Measurements from ENCODE around the gene SCD5. TPM values are rescaled to one million over a fixed set of nuclear protein-coding genes. Genes with fewer than 3 reads are reported as not detected.

Gene SCD5
- total RNA-seq, 1 donor from 2014 or later, result 61.7 TPM

DNA sequence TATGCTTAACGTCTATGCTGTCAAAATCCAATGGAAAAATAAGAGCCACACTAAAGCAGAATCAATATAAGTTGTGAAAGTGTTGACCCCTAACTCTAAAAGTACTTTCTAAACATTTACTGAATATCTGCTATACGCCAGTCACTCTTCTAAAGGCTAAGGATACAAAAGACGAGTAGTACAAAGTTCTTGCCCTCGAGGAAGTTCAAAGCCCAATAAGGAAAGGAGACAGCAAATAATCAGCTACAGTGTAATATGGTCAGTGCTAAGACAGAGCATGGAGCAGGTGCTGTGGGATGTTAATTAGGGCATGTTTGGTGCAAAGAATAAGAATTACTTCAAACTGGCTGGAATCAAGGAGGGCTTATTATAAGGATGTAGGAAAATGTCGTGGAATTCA lies 205.2 kb downstream of the SCD5 start:
- peaks cover 5% of the 10 kb centered on the region for H3K4me1 Mint-ChIP-seq (ENCODE audit: low read depth, unreplicated experiment)
- Histone ChIP-seq H3K27ac (ENCODE audit: low read depth, low read length) (no peak overlapping the region), H3K9ac (ENCODE audit: low read length) (no peak overlapping the region), H3K79me2 (ENCODE audit: insufficient read depth, low read length) (no peaks in the 10 kb centered on the region), H4K20me1 (ENCODE audit: insufficient read depth, low read length) (no peaks in the 10 kb centered on the region), H3K4me2 (ENCODE audit: low read length) (no peak overlapping the region), H3K36me3 (ENCODE audit: insufficient read depth, low read length) (no peaks in the 10 kb centered on the region), H3K9me3 (ENCODE audit: insufficient read depth, low read depth, low read length) (no peaks in the 10 kb centered on the region), H2AFZ (ENCODE audit: low read depth, low read length) (no peak overlapping the region), H3K4me3 (ENCODE audit: insufficient read depth, low read depth, low read length) (no peak overlapping the region), H3K27me3 (ENCODE audit: insufficient read depth, low read length) (peaks cover 26% of the 10 kb centered on the region), H3K4me1 (ENCODE audit: insufficient read depth, low read length) (no peaks in the 10 kb centered on the region)
- H3K27ac Mint-ChIP-seq (ENCODE audit: unreplicated experiment), result no peak overlapping the region
- no peaks in the 10 kb centered on the region for H3K9me3 Mint-ChIP-seq (ENCODE audit: unreplicated experiment)
- no peak for FAIRE-seq
- H3K36me3 Mint-ChIP-seq (ENCODE audit: low read depth, unreplicated experiment), result peaks cover 2% of the 10 kb centered on the region
- no peak for DNase-seq (ENCODE audit: low read depth)
- H3K27me3 Mint-ChIP-seq (ENCODE audit: low read depth, unreplicated experiment), result peaks cover 23% of the 10 kb centered on the region
- no peak overlapping the region for H3K4me3 Mint-ChIP-seq (ENCODE audit: unreplicated experiment)
- TF ChIP-seq, protein P1, sequence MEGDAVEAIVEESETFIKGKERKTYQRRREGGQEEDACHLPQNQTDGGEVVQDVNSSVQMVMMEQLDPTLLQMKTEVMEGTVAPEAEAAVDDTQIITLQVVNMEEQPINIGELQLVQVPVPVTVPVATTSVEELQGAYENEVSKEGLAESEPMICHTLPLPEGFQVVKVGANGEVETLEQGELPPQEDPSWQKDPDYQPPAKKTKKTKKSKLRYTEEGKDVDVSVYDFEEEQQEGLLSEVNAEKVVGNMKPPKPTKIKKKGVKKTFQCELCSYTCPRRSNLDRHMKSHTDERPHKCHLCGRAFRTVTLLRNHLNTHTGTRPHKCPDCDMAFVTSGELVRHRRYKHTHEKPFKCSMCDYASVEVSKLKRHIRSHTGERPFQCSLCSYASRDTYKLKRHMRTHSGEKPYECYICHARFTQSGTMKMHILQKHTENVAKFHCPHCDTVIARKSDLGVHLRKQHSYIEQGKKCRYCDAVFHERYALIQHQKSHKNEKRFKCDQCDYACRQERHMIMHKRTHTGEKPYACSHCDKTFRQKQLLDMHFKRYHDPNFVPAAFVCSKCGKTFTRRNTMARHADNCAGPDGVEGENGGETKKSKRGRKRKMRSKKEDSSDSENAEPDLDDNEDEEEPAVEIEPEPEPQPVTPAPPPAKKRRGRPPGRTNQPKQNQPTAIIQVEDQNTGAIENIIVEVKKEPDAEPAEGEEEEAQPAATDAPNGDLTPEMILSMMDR (IDR thresholded peaks at IDR 0.05; ENCODE audit: insufficient read depth, low read depth, low read length), result no peak

DNA sequence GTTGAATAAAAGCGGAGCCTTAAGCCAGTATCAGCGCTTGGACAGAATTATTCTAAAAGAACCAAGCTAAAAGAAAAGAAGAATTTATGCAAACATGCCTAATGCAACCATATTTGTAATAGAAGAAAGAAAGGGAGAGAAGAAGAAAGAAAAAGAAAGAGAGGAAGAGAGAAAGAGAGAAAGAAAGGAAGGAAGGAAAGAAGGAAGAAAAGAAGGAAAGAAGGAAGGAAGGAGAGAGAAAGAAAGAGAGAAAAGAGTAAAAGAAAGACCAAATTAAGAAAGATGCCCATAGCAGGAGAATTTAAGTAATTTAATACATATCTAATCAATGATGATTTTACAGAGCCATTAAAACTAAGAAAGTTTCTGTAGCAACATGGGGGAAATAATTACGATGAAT lies 206.0 kb downstream of the SCD5 start:
- Mint-ChIP-seq H3K4me1 (ENCODE audit: low read depth, unreplicated experiment) (peaks cover 5% of the 10 kb centered on the region), H3K36me3 (ENCODE audit: low read depth, unreplicated experiment) (no peaks in the 10 kb centered on the region), H3K27me3 (ENCODE audit: low read depth, unreplicated experiment) (peaks cover 17% of the 10 kb centered on the region), H3K4me3 (ENCODE audit: unreplicated experiment) (no peak overlapping the region), H3K27ac (ENCODE audit: unreplicated experiment) (no peak overlapping the region), H3K9me3 (ENCODE audit: unreplicated experiment) (no peaks in the 10 kb centered on the region)
- FAIRE-seq (no peak), DNase-seq (ENCODE audit: low read depth) (no peak)
- Histone ChIP-seq H3K36me3 (ENCODE audit: insufficient read depth, low read length) (no peaks in the 10 kb centered on the region), H4K20me1 (ENCODE audit: insufficient read depth, low read length) (no peaks in the 10 kb centered on the region), H3K9ac (ENCODE audit: low read length) (no peak overlapping the region), H2AFZ (ENCODE audit: low read depth, low read length) (no peak overlapping the region), H3K27me3 (ENCODE audit: insufficient read depth, low read length) (peaks cover 26% of the 10 kb centered on the region), H3K79me2 (ENCODE audit: insufficient read depth, low read length) (no peaks in the 10 kb centered on the region), H3K4me1 (ENCODE audit: insufficient read depth, low read length) (no peaks in the 10 kb centered on the region), H3K9me3 (ENCODE audit: insufficient read depth, low read depth, low read length) (no peaks in the 10 kb centered on the region), H3K4me3 (ENCODE audit: insufficient read depth, low read depth, low read length) (no peak overlapping the region), H3K4me2 (ENCODE audit: low read length) (no peak overlapping the region), H3K27ac (ENCODE audit: low read depth, low read length) (no peak overlapping the region)
- TF ChIP-seq EZH2 (IDR thresholded peaks at IDR 0.05; ENCODE audit: insufficient read depth, low read length), result no peak
- TF ChIP-seq, protein P1 (IDR thresholded peaks at IDR 0.05; ENCODE audit: insufficient read depth, low read depth, low read length), result no peak

DNA sequence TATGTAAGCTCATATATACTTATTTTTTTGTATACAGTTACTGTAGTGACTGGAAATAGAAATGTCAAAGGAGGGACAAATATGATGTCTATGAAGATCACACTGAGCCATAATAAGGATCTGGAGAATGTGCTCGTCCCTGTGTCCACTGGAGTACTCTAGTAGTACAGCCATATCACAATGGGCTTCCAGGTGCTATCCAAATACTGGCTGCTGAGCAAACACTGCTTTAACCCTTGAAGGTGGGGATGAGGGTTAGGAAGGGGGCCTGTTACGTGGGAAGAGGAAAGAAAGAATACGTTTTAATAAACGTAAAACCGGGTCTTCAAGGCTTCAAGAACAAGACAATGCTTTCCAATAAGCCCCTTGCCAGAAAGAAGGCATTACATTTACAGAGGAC lies 207.0 kb downstream of the SCD5 start:
- Mint-ChIP-seq H3K27ac (ENCODE audit: unreplicated experiment) (no peak overlapping the region), H3K4me1 (ENCODE audit: low read depth, unreplicated experiment) (peaks cover 5% of the 10 kb centered on the region), H3K4me3 (ENCODE audit: unreplicated experiment) (no peak overlapping the region), H3K27me3 (ENCODE audit: low read depth, unreplicated experiment) (peaks cover 13% of the 10 kb centered on the region), H3K9me3 (ENCODE audit: unreplicated experiment) (no peaks in the 10 kb centered on the region), H3K36me3 (ENCODE audit: low read depth, unreplicated experiment) (no peaks in the 10 kb centered on the region)
- TF ChIP-seq, protein P1 (IDR thresholded peaks at IDR 0.05; ENCODE audit: insufficient read depth, low read depth, low read length), result no peak
- TF ChIP-seq EZH2 (IDR thresholded peaks at IDR 0.05; ENCODE audit: insufficient read depth, low read length), result no peak
- Histone ChIP-seq H2AFZ (ENCODE audit: low read depth, low read length) (no peak overlapping the region), H4K20me1 (ENCODE audit: insufficient read depth, low read length) (no peaks in the 10 kb centered on the region), H3K27ac (ENCODE audit: low read depth, low read length) (no peak overlapping the region), H3K4me1 (ENCODE audit: insufficient read depth, low read length) (no peaks in the 10 kb centered on the region), H3K4me3 (ENCODE audit: insufficient read depth, low read depth, low read length) (no peak overlapping the region), H3K27me3 (ENCODE audit: insufficient read depth, low read length) (peaks cover 26% of the 10 kb centered on the region), H3K79me2 (ENCODE audit: insufficient read depth, low read length) (no peaks in the 10 kb centered on the region), H3K36me3 (ENCODE audit: insufficient read depth, low read length) (no peaks in the 10 kb centered on the region), H3K9me3 (ENCODE audit: insufficient read depth, low read depth, low read length) (no peaks in the 10 kb centered on the region), H3K9ac (ENCODE audit: low read length) (no peak overlapping the region), H3K4me2 (ENCODE audit: low read length) (no peak overlapping the region)
- no peak for FAIRE-seq
- DNase-seq (ENCODE audit: low read depth), result no peak

All from astrocyte (in vitro differentiated cells and primary cell).